Parathyroid adenoma (tissue), 2 donors: ENCODE results near the gene SNX10.

Source experiments
- H2AFZ ChIP-seq: fragments of 300-600 bp; sonication (generic); one replicate; pipeline ENCODE4 v1.7.0; 2017; ENCODE audit warnings: antibody characterized with exemption, mild to moderate bottlenecking
- H3K27ac ChIP-seq: fragments of 300-600 bp; sonication (generic); one replicate; pipeline ENCODE4 v1.7.0; 2017
- H3K27me3 ChIP-seq: fragments of 300-600 bp; sonication (generic); one replicate; pipeline ENCODE4 v1.7.0; 2017; ENCODE audit warnings: low read length; ENCODE audit not compliant: control insufficient read depth, insufficient read depth
- H3K36me3 ChIP-seq: fragments of 300-600 bp; sonication (generic); one replicate; pipeline ENCODE4 v1.7.0; 2017; ENCODE audit warnings: low read length; ENCODE audit not compliant: control insufficient read depth, insufficient read depth
- H3K4me1 ChIP-seq: fragments of 300-600 bp; sonication (generic); one replicate; pipeline ENCODE4 v1.7.0; 2017; ENCODE audit warnings: control low read depth
- H3K4me2 ChIP-seq: fragments of 300-600 bp; sonication (generic); one replicate; pipeline ENCODE4 v1.7.0; 2017; ENCODE audit warnings: low read length
- H3K4me3 ChIP-seq: fragments of 300-600 bp; sonication (generic); one replicate; pipeline ENCODE4 v1.7.0; 2017; ENCODE audit warnings: low read depth, low read length
- H3K79me2 ChIP-seq: fragments of 300-600 bp; sonication (generic); one replicate; pipeline ENCODE4 v1.7.0; 2017; ENCODE audit warnings: control low read depth
- H3K9ac ChIP-seq: fragments of 300-600 bp; sonication (generic); one replicate; pipeline ENCODE4 v1.7.0; 2017; ENCODE audit warnings: mild to moderate bottlenecking
- H3K9me3 ChIP-seq: fragments of 300-600 bp; sonication (generic); one replicate; pipeline ENCODE4 v1.7.0; 2017; ENCODE audit warnings: low read length; ENCODE audit not compliant: control insufficient read depth
- CTCF ChIP-seq: fragments of 300-600 bp; sonication (generic); IDR thresholded peaks from one replicate; pipeline ENCODE4 v1.7.0; 2017; ENCODE audit warnings: antibody characterized with exemption, mild to moderate bottlenecking
- donor health status: primary hyperparathyroidism.

Gene SNX10

GRCh38 chr7:26291251-26291650, 411 bp upstream of the SNX10 start:
- Histone ChIP-seq H3K4me3 (peak overlapping the region; percentile 38), H3K9me3 (no peaks in the 10 kb centered on the region), H3K27ac (no peak overlapping the region), H3K79me2 (no peaks in the 10 kb centered on the region), H3K4me2 (peak overlapping the region; percentile 78), H3K36me3 (no peaks in the 10 kb centered on the region), H3K9ac (no peak overlapping the region), H2AFZ (peak overlapping the region; percentile 78), H3K27me3 (no peaks in the 10 kb centered on the region), H3K4me1 (no peaks in the 10 kb centered on the region)
- TF ChIP-seq CTCF, result no peak

GRCh38 chr7:26292768-26293560, 1.3 kb downstream of the SNX10 start:
- H3K4me1 ChIP-seq, result no peaks in the 10 kb centered on the region
- no peak overlapping the region for H3K4me3 ChIP-seq
- no peaks in the 10 kb centered on the region for H3K9me3 ChIP-seq
- no peaks in the 10 kb centered on the region for H3K79me2 ChIP-seq
- no peak for TF ChIP-seq CTCF
- peak overlapping the region; percentile 95 for H2AFZ ChIP-seq
- no peaks in the 10 kb centered on the region for H3K36me3 ChIP-seq
- H3K27ac ChIP-seq, result no peak overlapping the region
- no peak overlapping the region for H3K4me2 ChIP-seq
- H3K27me3 ChIP-seq, result no peaks in the 10 kb centered on the region
- H3K9ac ChIP-seq, result no peak overlapping the region

- Histone ChIP-seq H3K79me2 (no peaks in the 10 kb centered on the region), H3K9me3 (no peaks in the 10 kb centered on the region), H3K4me1 (no peaks in the 10 kb centered on the region), H3K27ac (no peak overlapping the region), H3K4me3 (no peak overlapping the region), H3K9ac (no peak overlapping the region), H3K36me3 (no peaks in the 10 kb centered on the region), H3K27me3 (no peaks in the 10 kb centered on the region), H2AFZ (no peak overlapping the region), H3K4me2 (no peak overlapping the region)
- TF ChIP-seq CTCF, result no peak
These were observed 2.1 kb downstream of the SNX10 start for GRCh38 chr7:26293569-26294308.

GRCh38 chr7:26295015-26295414, 3.4 kb downstream of the SNX10 start:
- Histone ChIP-seq H3K9me3 (no peaks in the 10 kb centered on the region), H3K27me3 (no peaks in the 10 kb centered on the region), H3K4me1 (no peaks in the 10 kb centered on the region), H3K9ac (no peak overlapping the region), H2AFZ (no peak overlapping the region), H3K27ac (no peak overlapping the region), H3K4me2 (no peak overlapping the region), H3K4me3 (no peak overlapping the region), H3K79me2 (no peaks in the 10 kb centered on the region), H3K36me3 (no peaks in the 10 kb centered on the region)
- no peak for TF ChIP-seq CTCF
